Measurements from ENCODE around the gene SH3BGR. TPM values are rescaled to one million over a fixed set of nuclear protein-coding genes. Genes with fewer than 3 reads are reported as not detected.

SH3BGR gene
- total RNA-seq, 1 experiment from 2014 or later = 0.82 TPM

GRCh38 chr21:39510240-39510639 lies 58.5 kb downstream of the SH3BGR start:
- no TSS peak for BruUV-seq (replicated peaks)
- Mint-ChIP-seq H3K27me3 (ENCODE audit: insufficient read depth, unreplicated experiment) (peaks cover 5% of the 10 kb centered on the region), H3K4me1 (ENCODE audit: low read depth, unreplicated experiment) (no peaks in the 10 kb centered on the region), H3K9me3 (ENCODE audit: unreplicated experiment) (no peaks in the 10 kb centered on the region), H3K36me3 (ENCODE audit: insufficient read depth, unreplicated experiment) (no peaks in the 10 kb centered on the region), H3K4me3 (ENCODE audit: unreplicated experiment) (no peak overlapping the region), H3K27ac (ENCODE audit: unreplicated experiment) (no peak overlapping the region)
- no peaks in the 10 kb centered on the region for H3K36me3 ChIP-seq (ENCODE audit: control insufficient read depth, insufficient read depth, low read length)
- intact Hi-C loops (cut with micrococcal nuclease; ENCODE audit: unreplicated experiment) = no loop called here
- no peak for DNase-seq
- POLR2A ChIA-PET = no interaction called here
- no peak overlapping the region for H3K4me3 ChIP-seq (ENCODE audit: low read depth, low read length)
- H3K9me3 ChIP-seq = no peaks in the 10 kb centered on the region
- CTCF ChIA-PET = no interaction called here
- no peak for TF ChIP-seq CTCF (IDR thresholded peaks at IDR 0.05; ENCODE audit: insufficient read depth in 1 of 2, low read depth in 1 of 2, low read length in 1 of 2, severe bottlenecking in 1 of 2, unreplicated experiment in 1 of 2)
- H3K4me1 ChIP-seq = no peaks in the 10 kb centered on the region
- no peaks in the 10 kb centered on the region; the same call in 1 of the 2 replicates for H3K27me3 ChIP-seq (replicated peaks; ENCODE audit: control insufficient read depth, insufficient read depth, low read length)

- no peak for TF ChIP-seq CTCF (IDR thresholded peaks at IDR 0.05; ENCODE audit: insufficient read depth in 1 of 2, low read depth in 1 of 2, low read length in 1 of 2, severe bottlenecking in 1 of 2, unreplicated experiment in 1 of 2)
- Mint-ChIP-seq H3K4me1 (ENCODE audit: low read depth, unreplicated experiment) (no peaks in the 10 kb centered on the region), H3K36me3 (ENCODE audit: insufficient read depth, unreplicated experiment) (no peaks in the 10 kb centered on the region), H3K27ac (ENCODE audit: unreplicated experiment) (no peak overlapping the region), H3K4me3 (ENCODE audit: unreplicated experiment) (no peak overlapping the region), H3K27me3 (ENCODE audit: insufficient read depth, unreplicated experiment) (peaks cover 8% of the 10 kb centered on the region), H3K9me3 (ENCODE audit: unreplicated experiment) (no peaks in the 10 kb centered on the region)
- ChIA-PET CTCF (no interaction called here), POLR2A (no interaction called here)
- DNase-seq = no peak
- H3K4me3 ChIP-seq (ENCODE audit: low read depth, low read length) = no peak overlapping the region
- no peaks in the 10 kb centered on the region for H3K9me3 ChIP-seq
- H3K4me1 ChIP-seq = no peaks in the 10 kb centered on the region
- BruUV-seq (replicated peaks) = no TSS peak
- H3K36me3 ChIP-seq (ENCODE audit: control insufficient read depth, insufficient read depth, low read length) = no peaks in the 10 kb centered on the region
- H3K27me3 ChIP-seq (replicated peaks; ENCODE audit: control insufficient read depth, insufficient read depth, low read length) = no peaks in the 10 kb centered on the region; the same call in 1 of the 2 replicates
- intact Hi-C loops (cut with micrococcal nuclease; ENCODE audit: unreplicated experiment) = no loop called here
Measured at GRCh38 chr21:39511102-39511501, 59.3 kb downstream of the SH3BGR start.

- ChIA-PET POLR2A (no interaction called here), CTCF (no interaction called here)
- Mint-ChIP-seq H3K4me1 (ENCODE audit: low read depth, unreplicated experiment) (no peaks in the 10 kb centered on the region), H3K36me3 (ENCODE audit: insufficient read depth, unreplicated experiment) (no peaks in the 10 kb centered on the region), H3K27ac (ENCODE audit: unreplicated experiment) (no peak overlapping the region), H3K9me3 (ENCODE audit: unreplicated experiment) (no peaks in the 10 kb centered on the region), H3K27me3 (ENCODE audit: insufficient read depth, unreplicated experiment) (peaks cover 9% of the 10 kb centered on the region), H3K4me3 (ENCODE audit: unreplicated experiment) (no peak overlapping the region)
- no peaks in the 10 kb centered on the region for H3K36me3 ChIP-seq (ENCODE audit: control insufficient read depth, insufficient read depth, low read length)
- no peaks in the 10 kb centered on the region for H3K9me3 ChIP-seq
- intact Hi-C loops (cut with micrococcal nuclease; ENCODE audit: unreplicated experiment) = no loop called here
- TF ChIP-seq CTCF (IDR thresholded peaks at IDR 0.05; ENCODE audit: insufficient read depth in 1 of 2, low read depth in 1 of 2, low read length in 1 of 2, severe bottlenecking in 1 of 2, unreplicated experiment in 1 of 2) = no peak
- H3K4me3 ChIP-seq (ENCODE audit: low read depth, low read length) = no peak overlapping the region
- no peaks in the 10 kb centered on the region for H3K27me3 ChIP-seq (replicated peaks; ENCODE audit: control insufficient read depth, insufficient read depth, low read length)
- no TSS peak for BruUV-seq (replicated peaks)
- H3K4me1 ChIP-seq = no peaks in the 10 kb centered on the region
- no peak for DNase-seq
Measured at GRCh38 chr21:39513735-39514134, 62.0 kb downstream of the SH3BGR start.

All from Caco-2 (cell line).